ENCODE measurements around the gene PLIN5.

PLIN5 gene

GRCh38 chr19:4492337-4493103 lies 42.5 kb downstream of the PLIN5 start:
- TF ChIP-seq GATA3 (IDR thresholded peaks at IDR 0.05; ENCODE audit: low read depth, low read length) (no peak), GATA2 (IDR thresholded peaks at IDR 0.05; ENCODE audit: low read depth, low read length) (no peak)

GRCh38 chr19:4491446-4491845 lies 43.6 kb downstream of the PLIN5 start:
- TF ChIP-seq GATA2 (IDR thresholded peaks at IDR 0.05; ENCODE audit: low read depth, low read length) = no peak
- no peak for TF ChIP-seq GATA3 (IDR thresholded peaks at IDR 0.05; ENCODE audit: low read depth, low read length)

- TF ChIP-seq GATA3 (IDR thresholded peaks at IDR 0.05; ENCODE audit: low read depth, low read length) (no peak), GATA2 (IDR thresholded peaks at IDR 0.05; ENCODE audit: low read depth, low read length) (no peak)
Observed at GRCh38 chr19:4488496-4488895, 46.5 kb downstream of the PLIN5 start.

- TF ChIP-seq GATA2 (IDR thresholded peaks at IDR 0.05; ENCODE audit: low read depth, low read length) (no peak), GATA3 (IDR thresholded peaks at IDR 0.05; ENCODE audit: low read depth, low read length) (no peak)
Observed at GRCh38 chr19:4487572-4487971, 47.5 kb downstream of the PLIN5 start.

GRCh38 chr19:4483385-4483784 lies 51.6 kb downstream of the PLIN5 start:
- TF ChIP-seq GATA2 (IDR thresholded peaks at IDR 0.05; ENCODE audit: low read depth, low read length) (no peak), GATA3 (IDR thresholded peaks at IDR 0.05; ENCODE audit: low read depth, low read length) (no peak)

- TF ChIP-seq GATA3 (IDR thresholded peaks at IDR 0.05; ENCODE audit: low read depth, low read length) (no peak), GATA2 (IDR thresholded peaks at IDR 0.05; ENCODE audit: low read depth, low read length) (no peak)
Observed at GRCh38 chr19:4482721-4483364, 52.2 kb downstream of the PLIN5 start.

GRCh38 chr19:4477034-4477801 lies 57.8 kb downstream of the PLIN5 start:
- TF ChIP-seq GATA2 (IDR thresholded peaks at IDR 0.05; ENCODE audit: low read depth, low read length) (no peak), GATA3 (IDR thresholded peaks at IDR 0.05; ENCODE audit: low read depth, low read length) (no peak)

GRCh38 chr19:4474514-4475022 lies 60.5 kb downstream of the PLIN5 start:
- no peak for TF ChIP-seq GATA2 (IDR thresholded peaks at IDR 0.05; ENCODE audit: low read depth, low read length)
- no peak for TF ChIP-seq GATA3 (IDR thresholded peaks at IDR 0.05; ENCODE audit: low read depth, low read length)

- TF ChIP-seq GATA3 (IDR thresholded peaks at IDR 0.05; ENCODE audit: low read depth, low read length) (no peak), GATA2 (IDR thresholded peaks at IDR 0.05; ENCODE audit: low read depth, low read length) (no peak)
Observed at GRCh38 chr19:4473763-4474513, 61.1 kb downstream of the PLIN5 start.

- no peak for TF ChIP-seq GATA3 (IDR thresholded peaks at IDR 0.05; ENCODE audit: low read depth, low read length)
- TF ChIP-seq GATA2 (IDR thresholded peaks at IDR 0.05; ENCODE audit: low read depth, low read length) = no peak
Observed at GRCh38 chr19:4473011-4473762, 61.8 kb downstream of the PLIN5 start.

Data from SH-SY5Y (cell line).